ENCODE results near the gene PRKAG2.

The PRKAG2 gene

GRCh38 chr7:151662251-151662826 is 214.6 kb downstream of the PRKAG2 start:
- in situ Hi-C loops (cut with MboI; ENCODE audit: low sequenced_read_pairs), result no loop called here

DNA sequence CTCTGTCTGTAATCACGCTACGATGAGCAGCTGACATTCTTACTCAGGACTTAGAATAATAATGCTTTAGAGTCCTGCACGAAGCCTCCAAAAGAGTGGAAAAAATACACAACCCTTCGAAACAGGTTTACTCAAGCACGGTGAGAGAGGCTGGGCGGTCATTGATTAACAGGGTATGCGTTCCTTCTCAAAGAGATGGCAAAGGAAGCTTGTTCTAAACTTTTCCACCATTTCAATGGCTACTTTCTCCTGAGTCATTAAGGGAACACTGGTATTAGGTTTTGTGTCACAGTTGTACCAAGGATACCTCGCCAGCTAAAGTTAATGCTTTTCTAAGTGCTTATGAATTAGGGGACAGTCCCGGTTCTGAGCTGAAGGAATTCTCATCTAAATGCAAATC is 215.3 kb downstream of the PRKAG2 start:
- in situ Hi-C loops (cut with MboI; ENCODE audit: low sequenced_read_pairs), result no loop called here

- in situ Hi-C loops (cut with MboI; ENCODE audit: low sequenced_read_pairs), result no loop called here
Observed at GRCh38 chr7:151660141-151660540, 216.8 kb downstream of the PRKAG2 start.

DNA sequence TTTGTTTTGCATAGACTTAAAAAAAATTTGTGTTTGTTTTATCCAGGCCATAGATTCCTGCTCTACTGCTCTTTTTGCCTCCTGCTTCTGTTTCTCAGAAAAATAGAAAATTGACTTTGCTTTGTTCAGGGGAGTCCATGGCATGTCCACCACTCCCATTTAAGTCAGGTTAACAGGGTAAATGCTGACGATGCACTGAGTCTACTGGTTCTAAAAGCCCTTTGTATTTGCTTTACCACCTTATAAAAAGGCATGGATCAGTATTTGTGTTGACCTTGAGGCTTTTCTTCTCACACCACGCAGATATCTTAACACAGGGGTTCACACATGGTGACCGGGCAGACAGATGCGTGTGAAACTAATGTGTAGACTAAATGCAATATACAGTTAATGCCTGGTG is 217.7 kb downstream of the PRKAG2 start:
- in situ Hi-C loops (cut with MboI; ENCODE audit: low sequenced_read_pairs), result no loop called here

DNA sequence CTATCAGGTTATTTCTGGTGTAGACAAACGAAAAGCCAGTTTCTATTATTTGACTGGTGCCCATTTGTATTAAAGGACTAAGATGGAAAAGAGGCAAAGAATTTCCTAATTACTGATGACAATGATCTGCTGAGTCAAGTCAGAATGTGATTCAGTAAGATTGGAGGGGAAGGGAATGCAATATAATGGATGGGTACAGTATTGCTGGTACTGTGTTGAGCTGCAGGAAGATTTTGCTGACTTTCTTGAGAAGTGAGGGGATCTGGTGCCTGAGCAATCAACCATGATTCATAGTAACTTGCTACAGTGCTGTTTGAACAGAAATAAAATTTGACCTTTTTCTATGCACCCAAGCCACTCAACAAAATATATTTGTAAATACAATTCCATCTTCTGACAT is 218.1 kb downstream of the PRKAG2 start:
- in situ Hi-C loops (cut with MboI; ENCODE audit: low sequenced_read_pairs), result no loop called here

DNA sequence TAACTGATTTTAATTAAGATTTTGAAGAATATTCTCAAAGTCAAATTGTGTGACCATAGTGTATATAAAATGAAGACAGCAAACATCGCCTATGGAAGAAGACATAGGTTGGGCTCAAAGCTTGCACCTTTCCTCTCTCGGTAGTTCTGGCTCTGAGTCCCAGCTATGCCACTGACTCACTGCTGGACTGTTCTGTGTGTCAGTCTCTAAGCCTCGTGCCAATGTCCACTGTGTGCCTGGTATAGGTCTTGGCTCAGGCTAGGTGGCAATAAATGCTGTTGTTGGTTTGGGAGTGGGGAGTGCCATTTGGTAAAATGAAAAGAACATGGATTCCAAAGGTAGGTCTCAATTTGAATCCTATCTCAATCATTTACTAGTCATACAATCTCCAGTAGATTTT is 219.7 kb downstream of the PRKAG2 start:
- in situ Hi-C loops (cut with MboI; ENCODE audit: low sequenced_read_pairs), result no loop called here

DNA sequence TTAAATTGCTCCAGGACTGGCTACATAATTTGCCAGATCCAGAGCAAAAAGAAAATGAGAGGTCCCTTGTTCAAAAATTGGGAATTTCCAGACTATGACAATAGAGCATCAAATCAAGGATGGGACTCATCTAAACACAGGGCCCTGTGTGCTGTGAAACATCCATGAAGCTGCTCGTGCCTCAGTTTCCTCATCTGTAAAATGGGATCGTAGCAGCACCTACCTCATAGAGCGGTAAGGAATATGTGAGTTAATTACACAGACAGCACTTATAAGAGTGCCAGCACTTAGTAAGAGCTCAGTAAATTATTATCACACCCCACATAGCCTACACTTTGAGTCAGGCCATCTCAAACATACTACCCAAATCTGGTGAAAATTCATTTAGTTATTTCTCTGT is 221.4 kb downstream of the PRKAG2 start:
- in situ Hi-C loops (cut with MboI; ENCODE audit: low sequenced_read_pairs), result no loop called here

DNA sequence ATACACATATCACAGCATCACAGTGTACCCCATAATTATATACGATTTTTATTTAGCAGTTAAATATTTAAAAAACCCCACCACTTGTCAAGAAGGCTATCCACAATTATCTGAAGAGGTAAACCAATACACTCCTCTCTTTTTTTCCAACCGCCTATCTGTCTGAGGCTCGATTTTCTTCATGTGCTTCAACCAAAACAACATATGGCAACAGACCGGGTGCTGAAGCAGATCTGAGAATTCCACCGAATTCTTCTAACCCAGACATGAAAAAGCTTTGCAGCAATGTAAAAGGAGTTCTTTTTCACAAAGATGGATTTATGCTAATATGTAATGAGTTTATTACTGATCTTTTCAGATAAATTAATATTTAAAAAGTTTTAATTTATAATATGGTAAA is 224.8 kb downstream of the PRKAG2 start:
- in situ Hi-C loops (cut with MboI; ENCODE audit: low sequenced_read_pairs), result no loop called here

GRCh38 chr7:151650161-151650560 is 226.8 kb downstream of the PRKAG2 start:
- in situ Hi-C loops (cut with MboI; ENCODE audit: low sequenced_read_pairs), result no loop called here

DNA sequence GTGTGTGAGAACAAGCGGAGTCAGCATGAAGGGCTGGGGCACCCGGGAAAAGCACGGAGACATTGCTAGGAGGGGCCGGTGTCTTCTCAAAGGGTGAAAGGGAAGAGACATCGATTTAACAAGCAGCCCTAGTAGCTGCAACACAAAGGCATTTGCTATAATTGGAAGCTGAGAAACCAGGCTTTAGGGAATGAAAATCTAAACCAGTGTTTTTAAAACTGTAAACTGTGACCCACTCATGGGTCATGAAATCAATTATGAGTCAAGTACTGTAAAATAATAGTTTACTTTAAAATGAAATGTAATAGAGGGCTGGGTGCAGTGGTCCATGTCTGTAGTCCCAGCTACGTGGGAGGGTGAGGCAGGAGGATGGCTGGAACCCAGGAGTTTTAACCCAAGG is 228.5 kb downstream of the PRKAG2 start:
- in situ Hi-C loops (cut with MboI; ENCODE audit: low sequenced_read_pairs), result no loop called here

- in situ Hi-C loops (cut with MboI; ENCODE audit: low sequenced_read_pairs), result no loop called here
Observed at GRCh38 chr7:151647874-151648273, 229.0 kb downstream of the PRKAG2 start.

DNA sequence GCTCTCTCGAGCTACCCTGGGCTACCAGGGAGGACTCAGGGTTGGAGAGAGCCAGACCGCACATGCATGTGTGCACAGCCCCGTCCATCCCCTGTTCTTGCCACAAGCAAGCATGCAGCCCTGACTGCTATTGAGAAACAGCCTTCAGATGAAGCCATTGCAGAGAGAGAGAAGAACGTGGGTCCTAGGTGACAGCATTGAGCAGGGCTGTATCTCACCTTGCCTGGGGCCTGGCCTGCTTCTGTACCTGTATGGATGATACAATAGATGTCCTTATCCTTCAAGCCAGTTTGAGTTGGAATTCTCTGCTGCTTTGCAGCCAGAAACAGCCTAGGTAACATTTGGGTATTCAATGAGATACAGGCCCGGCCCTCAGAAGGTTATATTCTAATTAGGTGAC is 229.9 kb downstream of the PRKAG2 start:
- in situ Hi-C loops (cut with MboI; ENCODE audit: low sequenced_read_pairs), result no loop called here

GRCh38 chr7:151645311-151645710 is 231.6 kb downstream of the PRKAG2 start:
- in situ Hi-C loops (cut with MboI; ENCODE audit: low sequenced_read_pairs), result no loop called here

DNA sequence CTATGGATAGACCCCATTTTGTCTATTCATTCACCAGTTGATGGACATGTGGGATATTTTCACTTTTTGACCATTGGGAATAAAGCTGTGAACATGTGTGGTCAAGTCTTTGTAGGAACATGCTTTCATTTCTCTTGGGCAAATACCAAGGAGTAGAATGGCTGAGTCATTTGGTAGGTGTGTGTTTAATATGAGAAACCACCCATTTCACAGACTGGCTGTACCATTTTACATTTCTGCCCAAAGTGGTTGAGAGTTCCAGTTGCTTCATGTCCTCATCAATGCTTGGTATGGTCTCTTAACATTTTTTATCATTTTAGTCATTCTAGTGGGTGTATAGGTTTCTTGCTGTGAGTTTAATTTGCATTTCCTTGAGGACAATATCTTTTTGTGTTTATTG is 232.4 kb downstream of the PRKAG2 start:
- in situ Hi-C loops (cut with MboI; ENCODE audit: low sequenced_read_pairs), result no loop called here

DNA sequence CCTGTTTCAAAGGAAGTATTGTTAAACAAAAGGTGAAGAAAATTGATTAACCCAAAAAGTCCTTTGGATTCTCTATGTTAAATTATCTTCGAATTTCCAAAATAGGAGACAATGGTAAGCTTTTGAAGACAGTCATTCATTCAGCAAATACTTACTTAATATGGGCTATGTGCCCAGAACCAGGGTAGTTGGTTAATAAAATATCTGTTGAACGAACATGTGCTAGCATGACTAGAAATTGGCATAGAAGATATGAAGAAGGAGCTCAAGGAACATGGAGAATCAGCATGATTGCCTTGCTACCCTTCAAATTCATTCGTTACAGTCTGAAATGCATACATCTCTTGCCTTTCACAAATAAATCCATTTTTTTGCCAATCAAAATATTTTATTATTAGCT is 234.2 kb downstream of the PRKAG2 start:
- in situ Hi-C loops (cut with MboI; ENCODE audit: low sequenced_read_pairs), result no loop called here

GRCh38 chr7:151641587-151641986 is 235.3 kb downstream of the PRKAG2 start:
- in situ Hi-C loops (cut with MboI; ENCODE audit: low sequenced_read_pairs), result no loop called here

- in situ Hi-C loops (cut with MboI; ENCODE audit: low sequenced_read_pairs), result no loop called here
Observed at GRCh38 chr7:151637781-151638261, 239.1 kb downstream of the PRKAG2 start.

- in situ Hi-C loops (cut with MboI; ENCODE audit: low sequenced_read_pairs), result no loop called here
Observed at GRCh38 chr7:151634643-151635042, 242.3 kb downstream of the PRKAG2 start.

DNA sequence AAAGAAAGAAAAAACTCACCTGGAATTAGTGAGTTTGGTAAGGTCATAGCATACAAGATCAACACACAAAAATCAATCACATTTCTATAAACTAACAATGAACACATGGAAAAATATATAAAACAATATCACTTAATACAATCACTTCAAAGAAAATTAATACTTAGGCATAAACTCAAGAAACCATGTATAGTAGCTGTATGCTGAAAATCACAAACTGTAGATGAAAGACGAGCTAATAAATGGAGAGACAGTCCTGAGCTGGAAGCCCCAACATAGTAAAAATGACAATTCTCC is 243.5 kb downstream of the PRKAG2 start:
- in situ Hi-C loops (cut with MboI; ENCODE audit: low sequenced_read_pairs), result no loop called here

DNA sequence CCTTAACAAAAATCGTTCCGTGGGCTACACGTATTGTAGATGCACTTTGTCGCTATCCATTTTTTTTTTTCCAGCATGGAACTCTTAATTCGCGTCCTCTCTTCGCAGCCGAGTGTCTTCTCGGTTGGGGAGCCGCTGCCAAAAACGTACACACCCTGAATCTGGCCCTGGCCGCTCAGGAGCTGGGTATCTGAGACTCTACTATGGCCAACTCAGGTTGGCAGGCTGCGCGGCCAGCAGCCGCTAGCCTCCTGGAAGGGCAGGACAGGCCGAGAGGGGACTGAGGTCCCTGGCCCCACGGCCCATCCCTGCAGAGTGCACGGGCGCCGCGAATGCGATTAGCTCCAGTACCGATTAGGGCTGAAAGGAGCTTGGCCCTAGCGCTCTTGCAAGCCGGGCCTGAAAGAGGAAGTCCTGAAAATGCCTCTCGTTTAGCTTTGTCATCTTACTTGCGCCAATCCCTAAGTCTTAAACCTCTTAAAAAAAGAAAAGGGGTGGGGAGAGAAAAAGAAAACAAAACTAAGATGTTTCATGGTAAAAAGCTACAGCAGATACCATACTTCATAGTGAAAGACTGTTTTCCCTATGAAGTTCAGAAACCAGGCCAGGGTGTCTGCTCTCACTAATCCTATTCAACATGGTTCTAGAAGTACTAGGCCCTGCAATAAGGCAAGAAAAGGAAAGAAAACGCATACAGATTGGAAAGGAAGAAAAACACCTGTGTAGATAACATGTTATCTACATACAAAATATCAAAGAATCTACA is 244.0 kb downstream of the PRKAG2 start:
- in situ Hi-C loops (cut with MboI; ENCODE audit: low sequenced_read_pairs), result no loop called here

DNA sequence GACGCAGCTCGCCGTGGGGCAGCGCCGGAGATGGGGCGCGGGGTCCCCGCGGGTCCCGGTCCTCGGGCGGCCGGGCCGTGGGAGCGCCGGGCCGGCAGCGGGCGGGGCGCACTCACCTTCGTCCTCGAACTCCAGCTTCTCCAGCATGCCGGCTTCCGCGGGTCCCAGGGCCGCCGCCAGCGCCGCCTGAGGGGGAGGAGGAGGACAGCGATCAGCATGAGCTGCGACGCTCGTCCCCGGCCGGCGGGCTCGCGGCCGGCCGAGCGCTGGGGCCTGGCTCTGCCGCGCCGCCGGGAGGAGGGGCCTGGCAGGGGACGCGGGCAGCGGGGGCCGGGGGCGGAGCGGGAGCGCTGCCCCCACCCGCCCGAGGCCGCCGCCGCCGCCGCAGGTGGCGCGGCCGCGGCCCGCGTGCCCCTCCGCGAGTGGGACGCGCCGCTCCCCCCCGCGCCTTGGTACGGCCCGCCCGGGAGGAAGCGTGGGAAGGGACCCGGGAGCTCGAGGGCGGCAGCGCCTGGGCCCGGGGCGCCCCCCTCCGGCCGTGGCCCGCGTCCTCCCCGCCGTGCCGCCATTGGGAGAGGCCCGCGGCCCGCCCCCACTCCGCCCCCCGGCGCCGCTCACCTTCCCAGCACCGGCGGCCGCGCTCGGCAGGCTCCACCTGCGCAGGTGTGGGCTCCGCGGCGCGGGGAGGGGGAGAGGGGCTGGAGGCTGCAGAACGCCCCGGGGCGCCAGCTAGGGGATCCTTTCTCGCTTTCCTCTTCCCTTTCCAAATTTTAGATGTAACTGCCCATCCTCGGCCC is 244.8 kb downstream of the PRKAG2 start:
- in situ Hi-C loops (cut with MboI; ENCODE audit: low sequenced_read_pairs), result no loop called here

GRCh38 chr7:151631570-151631952 is 245.4 kb downstream of the PRKAG2 start:
- in situ Hi-C loops (cut with MboI; ENCODE audit: low sequenced_read_pairs), result no loop called here

Measured in HL-60/S4 treated with phorbol 12-myristate 13-acetate at 8.2 ng/mL for 4 days and 3 days (cell line).